Activated T-cell treated with anti-CD3 and anti-CD28 coated beads, Interleukin-2, amount 50 U/mL, for 72 hours (primary cell): ENCODE measurements around the gene MLPH. TPM values are rescaled to one million over a fixed set of nuclear protein-coding genes. Genes with fewer than 3 reads are reported as not detected.
"Not testable (repeated sequence)": the region's sequence is repeated elsewhere in the genome, so short reads cannot be mapped to it uniquely, and the experiment has no call there.

Experiments
- ATAC-seq, 2 donors: fragments of 150-1000 bp; cut with Tn5 transposase; replicated peaks in 1 of 2; 2 replicates each; pipeline ENCODE4 v1.10.0; 2021; ENCODE audit warnings: moderate library complexity in 2 of 2, mild to moderate bottlenecking in 1 of 2
- DNase-seq, 2 donors: peaks; one replicate each; pipeline ENCODE4 v3.0.0; 2021 to 2022; ENCODE audit warnings: mixed read lengths in 1 of 2
- H3K27ac Mint-ChIP-seq: one replicate; pipeline ENCODE4 v1.8.0; 2022; ENCODE audit warnings: mild to moderate bottlenecking, moderate library complexity, mixed read lengths
- H3K27me3 Mint-ChIP-seq: one replicate; pipeline ENCODE4 v1.8.0; 2022; ENCODE audit warnings: low read depth, mixed read lengths
- H3K36me3 Mint-ChIP-seq, 2 donors: one replicate each; pipeline ENCODE4 v1.8.0; 2022; ENCODE audit warnings: mixed read lengths in 2 of 2, mild to moderate bottlenecking in 1 of 2; ENCODE audit not compliant: insufficient read depth in 2 of 2
- H3K4me1 Mint-ChIP-seq: one replicate; pipeline ENCODE4 v1.8.0; 2022; ENCODE audit warnings: low read depth, mixed read lengths
- H3K4me3 Mint-ChIP-seq, 2 donors: one replicate each; pipeline ENCODE4 v1.8.0; 2022; ENCODE audit warnings: mild to moderate bottlenecking in 2 of 2, mixed read lengths in 2 of 2, moderate library complexity in 2 of 2
- H3K9me3 Mint-ChIP-seq, 2 donors: one replicate each; pipeline ENCODE4 v1.8.0; 2022; ENCODE audit warnings: mixed read lengths in 2 of 2
- total RNA-seq, 2 donors: library from RNA; stranded (reverse); gene quantifications; one replicate each; pipeline ENCODE4 v1.2.3, GENCODE V29; 2022

MLPH gene
- total RNA-seq, 2 donors from 2014 or later = 0.36 TPM; not detected in 1

DNA sequence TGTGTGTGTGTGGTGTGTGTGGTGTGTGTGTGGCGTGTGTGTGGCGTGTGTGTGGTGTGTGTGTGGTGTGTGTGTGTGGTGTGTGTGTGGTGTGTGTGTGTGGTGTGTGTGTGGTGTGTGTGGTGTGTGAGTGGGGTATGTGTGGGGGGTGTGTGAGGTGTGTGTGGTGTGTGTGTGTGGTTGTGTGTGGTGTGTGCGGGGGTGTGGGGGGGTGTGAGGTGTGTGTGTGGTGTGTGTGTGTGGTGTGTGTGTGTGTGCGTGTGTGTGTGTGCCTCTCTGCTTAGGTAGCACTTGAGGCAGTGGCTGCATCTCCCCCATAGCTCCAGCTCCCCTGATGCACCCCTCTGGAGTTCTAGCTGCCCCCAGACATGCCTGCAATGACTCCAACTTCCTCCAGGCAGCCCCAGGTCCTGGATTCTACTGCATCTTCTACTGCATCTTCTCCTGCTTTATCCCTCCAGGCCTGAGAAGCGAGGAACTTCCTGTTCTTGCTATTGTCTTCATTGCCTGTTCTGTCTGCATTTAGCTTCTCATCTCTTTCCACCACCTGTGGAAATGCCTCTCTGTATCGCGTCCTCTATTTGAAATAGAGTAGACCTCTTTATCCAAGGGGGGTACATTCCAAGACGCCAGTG lies 22.2 kb upstream of the MLPH start:
- Mint-ChIP-seq H3K4me1 (peaks cover 6% of the 10 kb centered on the region), H3K27ac (no peak overlapping the region), H3K9me3 (peaks cover 0 to 2% of the 10 kb centered on the region in 2 donors), H3K4me3 (no peak overlapping the region), H3K36me3 (no peaks in the 10 kb centered on the region), H3K27me3 (no peaks in the 10 kb centered on the region)
- ATAC-seq (no peak), DNase-seq (no peak)

DNA sequence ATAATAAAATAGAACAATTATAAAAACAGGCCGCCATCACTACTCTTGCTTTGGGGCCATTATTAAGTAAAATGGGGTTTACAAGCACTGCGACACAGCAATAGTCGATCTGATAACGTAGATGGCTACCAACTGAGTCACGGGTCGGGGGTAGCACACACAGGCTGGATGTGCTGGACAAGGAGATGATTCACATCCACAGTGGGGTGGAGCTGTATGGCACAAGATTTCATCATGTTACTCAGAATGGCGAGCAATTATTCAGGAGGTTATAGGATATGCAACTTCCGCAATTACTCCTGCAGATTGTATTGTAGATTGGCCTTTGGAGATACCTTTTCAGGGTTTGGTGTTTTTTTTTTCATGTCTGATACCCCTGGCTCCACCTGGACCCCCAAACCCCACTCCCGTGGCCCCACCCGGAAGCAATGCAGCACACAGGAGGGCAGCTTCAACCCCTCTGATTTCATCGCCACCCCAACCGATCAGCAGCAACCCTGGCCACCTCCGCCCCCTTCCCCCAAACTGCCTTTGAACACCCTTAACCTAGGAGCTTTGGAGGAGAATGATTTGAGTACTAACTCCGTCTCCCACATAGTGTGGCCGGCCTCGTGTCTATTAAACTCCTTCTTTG lies 21.4 kb upstream of the MLPH start:
- peak in 1 of 2 donors; percentile 36 for ATAC-seq
- peaks cover 0 to 2% of the 10 kb centered on the region in 2 donors for H3K9me3 Mint-ChIP-seq
- H3K4me3 Mint-ChIP-seq = no peak overlapping the region
- no peaks in the 10 kb centered on the region for H3K36me3 Mint-ChIP-seq
- no peaks in the 10 kb centered on the region for H3K27me3 Mint-ChIP-seq
- no peak overlapping the region for H3K27ac Mint-ChIP-seq
- H3K4me1 Mint-ChIP-seq = no peaks in the 10 kb centered on the region
- no peak for DNase-seq

DNA sequence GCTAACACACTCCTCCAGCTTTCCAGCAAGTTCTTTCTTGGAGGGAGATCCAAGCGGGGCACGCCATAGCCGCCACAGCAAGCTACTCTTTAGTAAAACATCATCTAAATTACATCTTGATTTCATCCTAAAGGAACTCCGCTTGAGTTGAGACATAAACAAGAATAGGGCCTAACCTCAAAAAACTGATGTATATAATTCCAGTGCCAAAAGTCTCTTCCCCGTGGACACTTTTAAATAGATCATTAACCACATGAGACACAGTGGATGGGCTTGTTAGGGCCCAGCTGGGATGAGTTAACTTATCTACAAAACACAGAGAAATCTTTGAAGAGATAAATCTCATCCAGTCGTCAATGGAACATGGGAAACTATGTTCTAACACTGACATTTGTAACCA lies 20.8 kb upstream of the MLPH start:
- DNase-seq (no peak), ATAC-seq (no peak)

DNA sequence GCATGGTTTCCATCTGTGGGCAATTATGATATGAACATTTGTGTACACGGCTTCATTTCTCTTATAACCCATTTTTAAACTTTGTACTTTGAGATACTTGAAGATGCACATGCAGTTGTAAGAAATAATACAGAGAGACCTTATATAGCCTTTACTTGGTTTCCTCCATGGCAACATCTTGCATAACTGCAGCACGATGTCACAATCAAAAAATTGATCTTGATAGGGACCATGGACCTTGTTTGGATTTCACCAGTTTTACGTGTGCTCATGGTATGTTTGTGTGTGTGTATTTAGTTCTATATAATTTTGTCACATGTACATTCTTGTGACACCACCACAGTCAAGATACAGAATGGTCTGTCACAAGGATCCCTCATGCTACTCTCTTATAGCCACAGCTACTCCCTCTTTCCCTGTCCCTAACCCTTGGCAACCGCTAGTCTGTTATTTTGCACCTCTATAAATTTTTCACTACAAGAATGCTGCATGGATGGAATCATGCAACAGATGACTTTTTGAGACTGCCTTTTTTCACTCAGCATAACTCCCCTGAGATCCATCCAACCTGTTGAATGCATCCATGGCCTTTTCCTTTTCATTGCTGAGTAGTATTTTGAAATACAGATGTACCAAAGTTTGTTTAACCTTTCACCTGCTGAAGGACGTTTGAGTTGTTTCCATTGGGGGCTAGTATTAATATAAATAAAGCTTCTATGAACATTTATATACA lies 19.4 kb upstream of the MLPH start:
- ATAC-seq (no peak), DNase-seq (no peak)
- Mint-ChIP-seq H3K27me3 (no peaks in the 10 kb centered on the region), H3K27ac (no peak overlapping the region), H3K4me1 (no peaks in the 10 kb centered on the region), H3K9me3 (peaks cover 0 to 2% of the 10 kb centered on the region in 2 donors), H3K36me3 (no peaks in the 10 kb centered on the region), H3K4me3 (no peak overlapping the region)

More for the DNA sequence above, 20.8 kb upstream of the MLPH start:
- Mint-ChIP-seq H3K27me3 (no peaks in the 10 kb centered on the region), H3K9me3 (peaks cover 0 to 2% of the 10 kb centered on the region in 2 donors), H3K4me3 (no peak overlapping the region), H3K4me1 (no peaks in the 10 kb centered on the region), H3K27ac (no peak overlapping the region), H3K36me3 (no peaks in the 10 kb centered on the region)

DNA sequence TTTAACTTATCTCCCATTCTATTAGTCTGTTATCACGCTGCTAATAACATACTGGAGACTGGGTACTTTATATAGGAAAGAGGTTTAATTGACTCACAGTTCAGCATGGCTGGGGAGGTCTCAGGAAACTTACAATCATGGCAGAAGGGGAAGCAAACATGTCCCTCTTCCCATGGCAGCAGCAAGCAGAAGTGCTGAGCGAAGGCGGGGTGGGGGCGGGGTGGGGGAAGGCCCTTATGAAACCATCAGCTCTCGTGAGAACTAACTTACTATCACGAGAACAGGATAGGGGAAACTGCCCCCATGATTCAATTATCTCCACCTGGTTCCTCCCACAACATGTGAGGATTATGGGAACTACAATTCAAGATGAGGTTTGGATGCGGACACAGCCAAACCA lies 17.6 kb upstream of the MLPH start:
- H3K27ac Mint-ChIP-seq, H3K9me3 Mint-ChIP-seq, H3K36me3 Mint-ChIP-seq, H3K27me3 Mint-ChIP-seq, H3K4me3 Mint-ChIP-seq, H3K4me1 Mint-ChIP-seq, ATAC-seq, DNase-seq: not testable (repeated sequence)

DNA sequence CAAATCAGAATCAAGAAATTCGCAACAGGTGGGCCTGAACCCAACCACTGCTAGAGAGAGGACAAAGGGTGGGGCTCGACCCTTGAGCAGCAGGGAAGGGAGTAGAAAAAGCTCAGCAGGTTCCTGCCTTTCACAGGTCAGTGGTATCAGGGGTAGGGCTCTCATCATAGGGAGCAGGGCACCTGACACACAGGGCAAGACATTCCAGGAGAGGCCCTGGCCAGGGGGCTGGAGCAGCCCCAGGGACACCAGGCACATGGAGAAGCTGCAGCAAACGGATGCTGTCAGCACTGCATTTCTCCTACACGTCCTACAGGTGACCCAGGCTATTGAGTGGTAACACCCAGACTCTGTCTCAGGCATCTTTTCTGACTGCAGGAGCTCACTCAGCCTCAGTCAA lies 17.2 kb upstream of the MLPH start:
- Mint-ChIP-seq H3K27me3 (no peaks in the 10 kb centered on the region), H3K4me1 (peaks cover 10% of the 10 kb centered on the region), H3K36me3 (no peaks in the 10 kb centered on the region), H3K9me3 (no peaks in the 10 kb centered on the region), H3K27ac (no peak overlapping the region), H3K4me3 (no peak overlapping the region)
- DNase-seq (no peak), ATAC-seq (no peak)

DNA sequence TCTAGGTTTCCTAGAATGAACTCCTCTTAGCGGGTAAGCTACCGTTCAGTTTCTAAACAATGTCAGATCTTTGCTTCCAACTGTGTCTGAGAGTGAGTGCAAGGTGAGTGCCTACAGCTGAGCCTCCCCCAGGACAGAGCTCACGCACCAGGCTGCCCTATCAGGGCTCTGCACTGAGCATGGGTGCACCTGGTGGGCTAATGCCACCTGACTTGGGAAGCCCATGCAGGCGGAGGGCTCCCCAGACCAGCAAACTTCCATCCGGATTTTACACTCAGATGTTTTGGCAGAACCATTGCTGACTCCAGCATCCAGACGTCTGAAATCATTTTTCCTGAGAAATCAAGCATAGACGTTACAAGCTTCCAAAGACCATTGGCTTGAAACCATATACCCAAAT lies 16.1 kb upstream of the MLPH start:
- Mint-ChIP-seq H3K27me3 (peaks cover 1% of the 10 kb centered on the region), H3K36me3 (no peaks in the 10 kb centered on the region), H3K4me1 (peaks cover 13% of the 10 kb centered on the region), H3K9me3 (no peaks in the 10 kb centered on the region), H3K4me3 (no peak overlapping the region), H3K27ac (no peak overlapping the region)
- no peak for DNase-seq
- no peak for ATAC-seq

DNA sequence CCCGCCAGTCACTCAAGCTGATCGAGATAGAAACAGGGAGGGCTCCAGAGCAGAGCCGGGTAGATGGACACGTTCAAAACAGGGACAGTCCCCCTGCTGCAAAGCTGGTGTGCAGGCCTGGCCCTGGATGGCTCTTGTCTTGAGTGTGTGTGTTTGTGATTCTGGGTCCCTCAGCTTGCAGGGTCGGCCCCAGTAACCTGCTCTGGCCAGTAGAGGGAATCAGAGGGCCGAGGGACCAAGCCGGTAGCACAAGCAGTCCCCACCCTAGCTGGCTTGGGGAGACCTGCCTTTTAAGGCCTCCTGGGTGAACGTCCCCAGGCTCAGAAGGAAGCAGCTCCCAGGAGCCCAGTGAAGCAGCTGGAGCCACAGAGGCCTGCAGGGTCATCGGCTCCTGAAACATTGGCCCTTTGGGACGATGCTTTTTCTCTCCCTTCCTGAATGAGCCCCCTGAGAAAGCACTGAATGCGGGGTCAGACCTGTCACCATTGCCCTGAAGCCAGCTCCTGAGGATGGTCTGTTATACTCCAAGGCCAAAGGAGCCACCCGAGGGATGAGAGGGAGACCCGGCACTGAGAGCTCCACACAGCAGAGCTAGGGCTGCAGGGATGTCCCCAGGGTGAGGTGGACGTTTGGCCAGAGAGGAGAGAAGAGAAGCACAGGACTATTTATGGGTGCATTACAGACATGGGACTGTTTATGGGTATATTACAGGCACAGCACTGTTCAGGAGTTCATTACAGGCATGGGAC lies 15.4 kb upstream of the MLPH start:
- Mint-ChIP-seq H3K9me3 (no peaks in the 10 kb centered on the region), H3K4me3 (no peak overlapping the region), H3K36me3 (no peaks in the 10 kb centered on the region), H3K27me3 (peaks cover 8% of the 10 kb centered on the region), H3K27ac (no peak overlapping the region), H3K4me1 (peaks cover 20% of the 10 kb centered on the region)
- ATAC-seq = peak; percentile 16 to 17
- DNase-seq = peak; percentile 47 to 48

DNA sequence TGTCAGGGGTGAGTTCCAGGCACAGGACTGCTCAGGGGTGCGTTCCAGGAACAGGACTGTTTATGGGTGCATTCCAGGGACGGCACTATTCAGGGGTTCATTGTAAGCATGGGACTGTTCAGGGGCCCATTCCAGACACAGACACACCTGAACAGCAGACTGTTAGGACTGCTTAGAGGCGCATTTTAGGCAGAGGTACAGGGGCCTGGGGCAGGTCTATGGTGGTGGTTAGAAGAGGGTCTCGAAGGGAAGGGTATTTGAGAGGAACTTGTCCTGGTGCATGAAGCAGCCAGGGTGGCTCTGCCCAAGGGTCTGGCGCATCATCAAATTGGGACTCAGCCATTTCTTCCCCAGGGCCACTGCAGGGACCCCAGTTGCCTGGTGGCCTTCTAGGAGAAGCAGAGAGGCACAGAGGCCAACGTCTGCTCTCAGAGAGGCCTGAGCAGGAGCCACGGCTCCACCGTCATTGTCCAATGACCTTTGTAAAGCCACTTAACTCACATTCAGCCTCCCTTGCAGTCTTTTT lies 14.8 kb upstream of the MLPH start:
- Mint-ChIP-seq H3K36me3 (no peaks in the 10 kb centered on the region), H3K27ac (no peak overlapping the region), H3K4me3 (no peak overlapping the region), H3K9me3 (no peaks in the 10 kb centered on the region), H3K27me3 (peaks cover 15% of the 10 kb centered on the region), H3K4me1 (peaks cover 20% of the 10 kb centered on the region)
- DNase-seq (no peak), ATAC-seq (no peak)

DNA sequence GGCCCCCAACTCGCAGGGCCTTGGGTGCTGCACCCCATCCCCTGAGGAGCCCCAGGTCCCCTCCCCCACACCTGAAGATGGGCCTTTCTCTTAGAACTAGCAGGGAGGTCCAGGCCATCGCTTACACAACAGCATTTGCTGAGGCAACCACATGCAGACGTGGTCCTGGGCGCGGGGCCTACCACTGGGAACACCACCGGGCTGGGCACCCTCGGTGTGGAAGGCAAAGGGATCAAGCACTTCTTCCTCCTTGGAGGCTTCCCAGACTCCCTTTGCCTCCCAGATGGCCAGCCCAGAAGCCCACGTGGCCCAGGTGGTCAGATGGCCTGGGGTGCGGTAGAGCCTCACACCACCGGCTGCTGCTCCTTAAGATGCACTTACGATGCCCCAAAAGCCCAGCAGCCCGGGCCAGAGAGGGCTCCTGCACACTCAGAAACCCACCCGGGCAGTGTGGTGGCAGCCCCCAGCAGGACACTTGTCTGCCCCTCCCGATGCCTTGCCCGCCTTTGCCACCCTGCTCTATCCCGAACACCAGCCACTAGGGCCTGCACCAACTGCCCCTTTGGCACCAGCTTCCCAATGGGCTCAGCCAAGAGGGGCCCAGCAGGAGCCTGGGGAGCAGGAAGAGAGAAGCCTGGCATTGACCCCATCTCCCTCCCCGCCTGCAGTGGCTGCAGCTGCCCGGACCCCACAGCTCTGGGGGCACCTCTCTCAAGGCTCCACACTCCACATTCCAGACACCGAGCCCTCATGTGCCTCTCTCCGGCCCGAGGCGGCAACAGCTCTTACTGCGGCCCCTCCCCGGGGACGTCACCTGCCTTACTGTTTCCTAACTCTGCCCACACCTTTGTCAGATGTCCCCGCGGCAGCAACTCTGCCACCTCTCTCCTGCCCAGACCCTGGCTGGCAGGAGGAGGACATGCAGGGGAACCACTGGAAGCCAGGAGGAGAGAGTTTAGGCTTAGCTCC lies 13.9 kb upstream of the MLPH start:
- no peaks in the 10 kb centered on the region for H3K9me3 Mint-ChIP-seq
- no peaks in the 10 kb centered on the region for H3K36me3 Mint-ChIP-seq
- peaks cover 20% of the 10 kb centered on the region for H3K4me1 Mint-ChIP-seq
- H3K27ac Mint-ChIP-seq = no peak overlapping the region
- H3K27me3 Mint-ChIP-seq = peaks cover 22% of the 10 kb centered on the region
- DNase-seq (no peak), ATAC-seq (no peak)
- H3K4me3 Mint-ChIP-seq = peak overlapping the region in 1 of 2 donors; percentile 89

DNA sequence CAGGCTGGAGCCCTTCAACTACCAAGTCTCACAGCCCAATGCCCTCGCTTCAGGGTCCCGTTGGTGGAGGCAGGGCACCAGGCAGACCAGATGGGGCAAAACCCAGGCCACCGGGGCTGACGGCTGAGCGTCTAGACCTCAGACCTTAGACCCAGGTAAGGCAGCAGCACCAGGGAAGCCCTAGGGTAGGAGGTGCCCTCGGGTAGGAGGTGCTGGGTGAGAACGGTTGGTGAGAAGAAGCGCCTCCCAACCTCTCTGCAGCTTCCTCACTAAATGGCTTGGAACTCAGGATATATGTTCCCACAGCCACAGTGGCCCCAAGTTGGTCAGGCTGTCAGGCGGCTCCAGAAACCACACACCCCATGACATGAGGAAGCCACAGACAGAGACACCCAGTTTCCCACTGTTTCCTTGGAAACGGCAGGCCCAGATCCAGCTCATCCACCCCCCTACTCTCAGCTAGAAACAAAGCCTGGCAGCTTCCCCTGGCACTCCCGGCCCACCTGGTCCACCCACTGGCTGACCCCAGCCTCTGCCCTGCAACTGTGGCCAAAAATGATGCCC lies 13.1 kb upstream of the MLPH start:
- H3K9me3 Mint-ChIP-seq = no peaks in the 10 kb centered on the region
- H3K27ac Mint-ChIP-seq = no peak overlapping the region
- H3K4me1 Mint-ChIP-seq = peaks cover 20% of the 10 kb centered on the region
- H3K4me3 Mint-ChIP-seq = peak overlapping the region; percentile 13 to 89
- DNase-seq (no peak), ATAC-seq (no peak)
- peaks cover 22% of the 10 kb centered on the region for H3K27me3 Mint-ChIP-seq
- H3K36me3 Mint-ChIP-seq = no peaks in the 10 kb centered on the region

DNA sequence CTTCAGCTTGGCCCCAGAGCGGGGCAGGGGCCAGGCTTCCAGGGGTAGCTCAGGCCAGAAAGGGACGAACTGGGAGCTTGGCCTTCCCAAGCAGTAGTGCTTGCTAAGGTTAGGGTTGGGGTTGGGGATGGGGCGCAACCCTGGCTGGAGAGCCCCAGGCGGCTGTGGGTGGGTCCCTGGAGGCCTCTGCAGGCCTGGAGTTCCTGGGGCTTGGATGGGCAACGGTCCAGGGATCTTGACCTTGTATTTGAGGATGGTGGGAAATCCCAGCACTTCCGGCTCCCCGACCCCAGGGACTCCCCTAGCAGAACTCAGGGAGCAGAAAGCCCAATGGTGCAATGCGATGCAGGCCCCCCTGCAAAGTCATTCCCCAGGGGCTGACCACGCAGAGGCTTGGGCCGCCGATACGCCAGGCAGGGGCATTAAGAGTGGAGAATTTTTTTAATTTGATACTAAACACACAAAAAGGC lies 12.6 kb upstream of the MLPH start:
- DNase-seq (no peak), ATAC-seq (no peak)
- Mint-ChIP-seq H3K27ac (peak overlapping the region; percentile 79), H3K36me3 (no peaks in the 10 kb centered on the region), H3K9me3 (no peaks in the 10 kb centered on the region), H3K4me3 (peak overlapping the region; percentile 89), H3K4me1 (peaks cover 20% of the 10 kb centered on the region), H3K27me3 (peaks cover 22% of the 10 kb centered on the region)
